ENCODE data around the gene PSIP1. TPM values are rescaled to one million over a fixed set of nuclear protein-coding genes. Genes with fewer than 3 reads are reported as not detected.

The PSIP1 gene
- total RNA-seq, 1 donor from 2014 or later: 128 TPM

DNA sequence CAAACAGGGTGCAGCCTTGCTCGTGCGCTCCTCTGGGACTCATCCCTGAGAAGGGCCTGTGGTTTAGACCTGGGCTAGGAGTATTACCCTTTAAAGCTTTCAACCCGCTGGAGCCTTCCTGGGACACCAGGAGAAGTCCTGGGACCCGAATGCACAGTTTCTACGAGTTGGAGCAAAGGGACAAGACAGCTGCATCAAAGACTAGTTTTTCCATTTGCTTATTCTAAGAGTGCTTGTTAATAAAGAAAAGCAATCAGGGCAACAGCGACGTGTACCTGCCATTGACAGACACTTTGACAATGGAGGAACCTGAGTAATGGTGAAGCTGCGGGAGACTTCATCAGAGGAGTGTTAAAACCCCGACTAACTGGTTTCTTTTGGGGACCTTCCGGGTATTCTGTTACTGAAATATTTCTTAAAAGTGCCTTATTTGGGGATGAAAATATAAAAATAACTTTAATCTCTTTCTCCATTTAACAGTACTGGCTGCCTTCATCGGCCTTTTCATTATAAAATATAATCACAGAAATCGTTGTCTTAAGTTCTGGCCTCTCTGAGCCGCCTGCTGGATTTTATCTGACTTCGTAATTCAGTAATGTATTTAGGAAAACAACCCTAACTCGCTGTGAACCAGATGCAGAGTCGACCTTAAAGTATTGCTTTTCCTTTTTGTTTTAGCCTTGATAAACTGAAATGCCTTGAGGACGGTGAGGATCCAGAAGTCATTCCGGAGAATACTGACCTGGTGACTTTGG, 87.4 kb downstream of the PSIP1 start:
- TF ChIP-seq, protein P1, sequence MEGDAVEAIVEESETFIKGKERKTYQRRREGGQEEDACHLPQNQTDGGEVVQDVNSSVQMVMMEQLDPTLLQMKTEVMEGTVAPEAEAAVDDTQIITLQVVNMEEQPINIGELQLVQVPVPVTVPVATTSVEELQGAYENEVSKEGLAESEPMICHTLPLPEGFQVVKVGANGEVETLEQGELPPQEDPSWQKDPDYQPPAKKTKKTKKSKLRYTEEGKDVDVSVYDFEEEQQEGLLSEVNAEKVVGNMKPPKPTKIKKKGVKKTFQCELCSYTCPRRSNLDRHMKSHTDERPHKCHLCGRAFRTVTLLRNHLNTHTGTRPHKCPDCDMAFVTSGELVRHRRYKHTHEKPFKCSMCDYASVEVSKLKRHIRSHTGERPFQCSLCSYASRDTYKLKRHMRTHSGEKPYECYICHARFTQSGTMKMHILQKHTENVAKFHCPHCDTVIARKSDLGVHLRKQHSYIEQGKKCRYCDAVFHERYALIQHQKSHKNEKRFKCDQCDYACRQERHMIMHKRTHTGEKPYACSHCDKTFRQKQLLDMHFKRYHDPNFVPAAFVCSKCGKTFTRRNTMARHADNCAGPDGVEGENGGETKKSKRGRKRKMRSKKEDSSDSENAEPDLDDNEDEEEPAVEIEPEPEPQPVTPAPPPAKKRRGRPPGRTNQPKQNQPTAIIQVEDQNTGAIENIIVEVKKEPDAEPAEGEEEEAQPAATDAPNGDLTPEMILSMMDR (IDR thresholded peaks at IDR 0.05; ENCODE audit: unreplicated experiment): no peak
- Mint-ChIP-seq H3K27ac (ENCODE audit: unreplicated experiment) (peak overlapping the region; percentile 57), H3K4me1 (ENCODE audit: unreplicated experiment) (peaks cover 19% of the 10 kb centered on the region), H3K27me3 (ENCODE audit: unreplicated experiment) (peaks cover 3% of the 10 kb centered on the region), H3K4me3 (ENCODE audit: unreplicated experiment) (peak overlapping the region; percentile 97), H3K36me3 (ENCODE audit: low read depth, unreplicated experiment) (peaks cover 12% of the 10 kb centered on the region), H3K9me3 (ENCODE audit: unreplicated experiment) (no peaks in the 10 kb centered on the region)
- no peak for DNase-seq (ENCODE audit: low spot score)

DNA sequence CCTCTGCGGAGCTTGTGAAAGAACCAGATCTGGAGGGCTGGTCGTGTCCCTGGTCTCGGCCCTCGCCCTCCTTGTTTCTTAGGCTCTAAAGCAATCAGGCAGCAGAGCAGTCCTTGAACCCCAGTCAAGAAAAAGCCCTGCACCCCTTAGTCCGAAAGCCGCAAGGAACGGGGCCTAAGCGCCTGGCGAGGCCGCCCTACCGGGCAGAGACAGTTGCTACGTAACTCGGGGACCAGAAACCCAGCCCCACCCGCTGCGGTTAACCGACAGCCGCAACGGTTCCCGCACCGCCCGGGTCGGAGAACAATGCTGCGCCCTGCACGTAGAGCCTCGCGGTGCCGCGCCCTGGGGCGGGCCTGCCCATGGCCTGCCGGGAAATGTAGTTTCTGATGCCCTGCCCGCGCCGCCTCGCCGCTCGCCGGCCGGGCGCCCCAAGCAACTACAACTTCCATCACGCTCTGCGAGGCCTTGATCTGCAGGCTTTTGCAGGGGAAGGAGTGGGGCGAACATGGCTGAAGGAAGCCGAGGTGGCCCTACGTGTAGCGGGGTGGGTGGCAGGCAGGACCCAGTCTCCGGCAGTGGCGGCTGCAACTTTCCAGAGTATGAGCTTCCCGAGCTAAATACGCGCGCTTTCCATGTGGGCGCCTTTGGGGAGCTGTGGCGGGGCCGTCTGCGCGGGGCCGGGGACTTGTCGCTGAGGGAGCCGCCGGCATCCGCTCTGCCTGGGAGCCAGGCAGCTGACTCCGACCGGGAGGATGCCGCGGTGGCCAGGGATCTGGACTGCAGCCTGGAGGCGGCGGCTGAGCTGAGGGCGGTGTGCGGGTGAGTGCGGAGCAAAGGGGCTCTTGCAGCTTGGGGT, 88.2 kb downstream of the PSIP1 start, which contains the start of gene SNAPC3:
Gene SNAPC3 (plus strand): TSS at position 505 of the 859 bp plus-strand sequence. CDS start 4 bp downstream, at position 509.
- H3K4me1 Mint-ChIP-seq (ENCODE audit: unreplicated experiment): peaks cover 21% of the 10 kb centered on the region
- H3K27me3 Mint-ChIP-seq (ENCODE audit: unreplicated experiment): peaks cover 3% of the 10 kb centered on the region
- DNase-seq (ENCODE audit: low spot score): peak; percentile 94
- H3K36me3 Mint-ChIP-seq (ENCODE audit: low read depth, unreplicated experiment): peaks cover 12% of the 10 kb centered on the region
- no peaks in the 10 kb centered on the region for H3K9me3 Mint-ChIP-seq (ENCODE audit: unreplicated experiment)
- H3K27ac Mint-ChIP-seq (ENCODE audit: unreplicated experiment): peak within 1 kb of the TSS; percentile 95
- TF ChIP-seq, protein P1 (IDR thresholded peaks at IDR 0.05; ENCODE audit: unreplicated experiment): no peak
- peak within 1 kb of the TSS; percentile 97 for H3K4me3 Mint-ChIP-seq (ENCODE audit: unreplicated experiment)

DNA sequence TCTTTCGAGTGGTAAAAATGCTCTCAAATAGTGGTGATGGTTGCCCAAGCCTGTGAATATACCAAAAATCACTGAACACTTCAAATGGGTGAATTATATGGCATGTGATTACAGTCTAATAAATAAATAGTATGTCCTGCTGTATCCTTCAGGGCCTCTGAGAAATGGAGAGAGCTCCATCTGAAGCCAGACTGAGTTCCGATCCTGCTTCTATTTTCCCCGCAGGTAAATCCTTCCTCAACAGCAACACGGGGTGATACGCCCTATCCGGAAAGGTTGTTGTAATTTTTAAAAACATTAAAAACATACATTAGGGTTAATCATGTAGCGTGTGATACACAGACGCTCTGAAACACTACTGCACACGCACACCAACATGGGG, 88.8 kb downstream of the PSIP1 start:
- TF ChIP-seq, protein P1 (IDR thresholded peaks at IDR 0.05; ENCODE audit: unreplicated experiment): no peak
- Mint-ChIP-seq H3K9me3 (ENCODE audit: unreplicated experiment) (no peaks in the 10 kb centered on the region), H3K27me3 (ENCODE audit: unreplicated experiment) (peaks cover 3% of the 10 kb centered on the region), H3K4me1 (ENCODE audit: unreplicated experiment) (peaks cover 19% of the 10 kb centered on the region), H3K27ac (ENCODE audit: unreplicated experiment) (peak overlapping the region; percentile 95), H3K4me3 (ENCODE audit: unreplicated experiment) (peak overlapping the region; percentile 97), H3K36me3 (ENCODE audit: low read depth, unreplicated experiment) (peaks cover 12% of the 10 kb centered on the region)
- no peak for DNase-seq (ENCODE audit: low spot score)

DNA sequence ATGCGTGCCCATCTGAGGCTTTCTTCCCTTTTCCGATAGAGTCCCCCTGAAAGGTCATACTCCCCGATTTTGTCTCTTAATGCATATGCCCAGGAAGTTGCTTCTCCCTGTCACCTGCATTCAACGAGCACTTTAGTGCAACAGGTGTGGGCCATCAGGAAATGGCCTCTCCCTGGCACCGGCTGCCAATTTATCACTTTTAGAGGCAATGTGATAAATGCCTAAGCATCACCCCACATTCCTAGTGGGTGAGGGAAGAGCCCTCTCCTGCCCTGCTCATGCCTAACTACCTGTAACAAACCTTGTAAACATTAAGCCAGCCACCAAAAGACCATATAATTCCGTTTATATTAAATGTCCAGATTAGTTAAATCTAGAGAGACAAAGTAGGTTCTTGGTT, 89.2 kb downstream of the PSIP1 start:
- H3K4me3 Mint-ChIP-seq (ENCODE audit: unreplicated experiment): peak overlapping the region; percentile 97
- TF ChIP-seq, protein P1 (IDR thresholded peaks at IDR 0.05; ENCODE audit: unreplicated experiment): no peak
- no peaks in the 10 kb centered on the region for H3K9me3 Mint-ChIP-seq (ENCODE audit: unreplicated experiment)
- peak overlapping the region; percentile 95 for H3K27ac Mint-ChIP-seq (ENCODE audit: unreplicated experiment)
- peaks cover 12% of the 10 kb centered on the region for H3K36me3 Mint-ChIP-seq (ENCODE audit: low read depth, unreplicated experiment)
- peaks cover 3% of the 10 kb centered on the region for H3K27me3 Mint-ChIP-seq (ENCODE audit: unreplicated experiment)
- H3K4me1 Mint-ChIP-seq (ENCODE audit: unreplicated experiment): peaks cover 19% of the 10 kb centered on the region
- no peak for DNase-seq (ENCODE audit: low spot score)
